GM15510 (cell line): ENCODE measurements around the gene OIP5.

Source experiments
- POLR2A ChIP-seq: IDR thresholded peaks from 3 replicates; pipeline ENCODE4 v1.6.1; 2011; ENCODE audit warnings: borderline replicate concordance; ENCODE audit not compliant: insufficient read length; ENCODE audit errors: extremely low read depth

OIP5 gene

GRCh38 chr15:41331281-41331680, 1.1 kb downstream of the OIP5 start:
- TF ChIP-seq POLR2A = no peak

- TF ChIP-seq POLR2A = no peak
Observed at GRCh38 chr15:41323611-41324010, 8.8 kb downstream of the OIP5 start.

GRCh38 chr15:41309226-41309905, 23.0 kb downstream of the OIP5 start:
- TF ChIP-seq POLR2A = no peak

- TF ChIP-seq POLR2A = no peak
Observed at GRCh38 chr15:41307679-41308078, 24.7 kb downstream of the OIP5 start.

GRCh38 chr15:41304149-41304770, 28.1 kb downstream of the OIP5 start:
- TF ChIP-seq POLR2A = no peak

- TF ChIP-seq POLR2A = no peak
Observed at GRCh38 chr15:41301587-41301986, 30.8 kb downstream of the OIP5 start.

- no peak for TF ChIP-seq POLR2A
Observed at GRCh38 chr15:41292521-41292920, 39.9 kb downstream of the OIP5 start.

- no peak for TF ChIP-seq POLR2A
Observed at GRCh38 chr15:41291065-41291631, 41.2 kb downstream of the OIP5 start.

- no peak for TF ChIP-seq POLR2A
Observed at GRCh38 chr15:41289953-41290352, 42.4 kb downstream of the OIP5 start.

GRCh38 chr15:41288464-41288863, 43.9 kb downstream of the OIP5 start:
- TF ChIP-seq POLR2A = no peak

GRCh38 chr15:41286665-41287333, 45.6 kb downstream of the OIP5 start:
- TF ChIP-seq POLR2A = no peak

- TF ChIP-seq POLR2A = no peak
Observed at GRCh38 chr15:41285285-41285684, 47.1 kb downstream of the OIP5 start.

- TF ChIP-seq POLR2A = no peak
Observed at GRCh38 chr15:41284427-41285177, 47.8 kb downstream of the OIP5 start.

GRCh38 chr15:41283653-41284426, 48.6 kb downstream of the OIP5 start:
- TF ChIP-seq POLR2A = peak; percentile 95

GRCh38 chr15:41281236-41281635, 51.2 kb downstream of the OIP5 start:
- no peak for TF ChIP-seq POLR2A
